ENCODE measurements around the gene STARD7. TPM values are rescaled to one million over a fixed set of nuclear protein-coding genes. Genes with fewer than 3 reads are reported as not detected.

The STARD7 gene
- total and polyA plus RNA-seq, 2 experiments from 2014 or later: 72.2 to 222 TPM

DNA sequence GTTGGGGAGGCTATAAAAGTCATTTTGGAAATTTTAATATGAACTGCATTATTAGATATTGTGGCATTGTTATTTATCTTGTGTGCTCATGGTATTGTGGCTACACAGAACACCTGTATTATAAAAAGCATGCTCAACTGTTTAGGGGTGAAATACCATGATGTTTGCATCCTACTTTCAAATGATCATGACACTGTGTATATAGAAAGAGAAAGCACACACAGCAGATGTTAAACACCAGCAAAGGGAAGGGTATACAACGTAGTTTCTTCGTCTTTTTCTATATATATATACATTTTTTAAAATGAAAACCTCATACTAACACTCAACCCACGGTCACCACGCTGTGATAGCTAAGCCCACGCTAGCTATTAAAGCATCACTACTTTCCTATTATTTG, 27.1 kb downstream of the STARD7 start:
- H3F3A ChIP-seq (replicated peaks; ENCODE audit: low read depth): 0 out of 2 replicates have a peak, but pooled peaks cover 9% of the 10 kb centered on the region
- H4K20me1 ChIP-seq (replicated peaks; ENCODE audit: insufficient read depth): peaks cover 7% of the 10 kb centered on the region; the same call in 1 of the 2 replicates
- no peaks in the 10 kb centered on the region for H3K27me3 ChIP-seq (ENCODE audit: insufficient read depth)
- no peak for TF ChIP-seq JUNB (IDR thresholded peaks at IDR 0.05; ENCODE audit: unreplicated experiment)
- TF ChIP-seq POLR2AphosphoS5 (IDR thresholded peaks at IDR 0.05; ENCODE audit: low read depth): no peak
- TF ChIP-seq, protein P1, sequence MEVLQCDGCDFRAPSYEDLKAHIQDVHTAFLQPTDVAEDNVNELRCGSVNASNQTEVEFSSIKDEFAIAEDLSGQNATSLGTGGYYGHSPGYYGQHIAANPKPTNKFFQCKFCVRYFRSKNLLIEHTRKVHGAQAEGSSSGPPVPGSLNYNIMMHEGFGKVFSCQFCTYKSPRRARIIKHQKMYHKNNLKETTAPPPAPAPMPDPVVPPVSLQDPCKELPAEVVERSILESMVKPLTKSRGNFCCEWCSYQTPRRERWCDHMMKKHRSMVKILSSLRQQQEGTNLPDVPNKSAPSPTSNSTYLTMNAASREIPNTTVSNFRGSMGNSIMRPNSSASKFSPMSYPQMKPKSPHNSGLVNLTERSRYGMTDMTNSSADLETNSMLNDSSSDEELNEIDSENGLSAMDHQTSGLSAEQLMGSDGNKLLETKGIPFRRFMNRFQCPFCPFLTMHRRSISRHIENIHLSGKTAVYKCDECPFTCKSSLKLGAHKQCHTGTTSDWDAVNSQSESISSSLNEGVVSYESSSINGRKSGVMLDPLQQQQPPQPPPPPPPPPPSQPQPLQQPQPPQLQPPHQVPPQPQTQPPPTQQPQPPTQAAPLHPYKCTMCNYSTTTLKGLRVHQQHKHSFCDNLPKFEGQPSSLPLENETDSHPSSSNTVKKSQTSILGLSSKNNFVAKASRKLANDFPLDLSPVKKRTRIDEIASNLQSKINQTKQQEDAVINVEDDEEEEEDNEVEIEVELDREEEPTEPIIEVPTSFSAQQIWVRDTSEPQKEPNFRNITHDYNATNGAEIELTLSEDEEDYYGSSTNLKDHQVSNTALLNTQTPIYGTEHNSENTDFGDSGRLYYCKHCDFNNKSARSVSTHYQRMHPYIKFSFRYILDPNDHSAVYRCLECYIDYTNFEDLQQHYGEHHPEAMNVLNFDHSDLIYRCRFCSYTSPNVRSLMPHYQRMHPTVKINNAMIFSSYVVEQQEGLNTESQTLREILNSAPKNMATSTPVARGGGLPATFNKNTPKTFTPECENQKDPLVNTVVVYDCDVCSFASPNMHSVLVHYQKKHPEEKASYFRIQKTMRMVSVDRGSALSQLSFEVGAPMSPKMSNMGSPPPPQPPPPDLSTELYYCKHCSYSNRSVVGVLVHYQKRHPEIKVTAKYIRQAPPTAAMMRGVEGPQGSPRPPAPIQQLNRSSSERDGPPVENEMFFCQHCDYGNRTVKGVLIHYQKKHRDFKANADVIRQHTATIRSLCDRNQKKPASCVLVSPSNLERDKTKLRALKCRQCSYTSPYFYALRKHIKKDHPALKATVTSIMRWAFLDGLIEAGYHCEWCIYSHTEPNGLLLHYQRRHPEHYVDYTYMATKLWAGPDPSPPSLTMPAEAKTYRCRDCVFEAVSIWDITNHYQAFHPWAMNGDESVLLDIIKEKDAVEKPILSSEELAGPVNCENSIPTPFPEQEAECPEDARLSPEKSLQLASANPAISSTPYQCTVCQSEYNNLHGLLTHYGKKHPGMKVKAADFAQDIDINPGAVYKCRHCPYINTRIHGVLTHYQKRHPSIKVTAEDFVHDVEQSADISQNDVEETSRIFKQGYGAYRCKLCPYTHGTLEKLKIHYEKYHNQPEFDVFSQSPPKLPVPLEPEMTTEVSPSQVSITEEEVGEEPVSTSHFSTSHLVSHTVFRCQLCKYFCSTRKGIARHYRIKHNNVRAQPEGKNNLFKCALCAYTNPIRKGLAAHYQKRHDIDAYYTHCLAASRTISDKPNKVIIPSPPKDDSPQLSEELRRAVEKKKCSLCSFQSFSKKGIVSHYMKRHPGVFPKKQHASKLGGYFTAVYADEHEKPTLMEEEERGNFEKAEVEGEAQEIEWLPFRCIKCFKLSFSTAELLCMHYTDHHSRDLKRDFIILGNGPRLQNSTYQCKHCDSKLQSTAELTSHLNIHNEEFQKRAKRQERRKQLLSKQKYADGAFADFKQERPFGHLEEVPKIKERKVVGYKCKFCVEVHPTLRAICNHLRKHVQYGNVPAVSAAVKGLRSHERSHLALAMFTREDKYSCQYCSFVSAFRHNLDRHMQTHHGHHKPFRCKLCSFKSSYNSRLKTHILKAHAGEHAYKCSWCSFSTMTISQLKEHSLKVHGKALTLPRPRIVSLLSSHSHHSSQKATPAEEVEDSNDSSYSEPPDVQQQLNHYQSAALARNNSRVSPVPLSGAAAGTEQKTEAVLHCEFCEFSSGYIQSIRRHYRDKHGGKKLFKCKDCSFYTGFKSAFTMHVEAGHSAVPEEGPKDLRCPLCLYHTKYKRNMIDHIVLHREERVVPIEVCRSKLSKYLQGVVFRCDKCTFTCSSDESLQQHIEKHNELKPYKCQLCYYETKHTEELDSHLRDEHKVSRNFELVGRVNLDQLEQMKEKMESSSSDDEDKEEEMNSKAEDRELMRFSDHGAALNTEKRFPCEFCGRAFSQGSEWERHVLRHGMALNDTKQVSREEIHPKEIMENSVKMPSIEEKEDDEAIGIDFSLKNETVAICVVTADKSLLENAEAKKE (CRISPR knock-in tag; IDR thresholded peaks at IDR 0.05): no peak
- TF ChIP-seq NANOG (IDR thresholded peaks at IDR 0.05; ENCODE audit: borderline replicate concordance): no peak
- TF ChIP-seq EZH2phosphoT487 (IDR thresholded peaks at IDR 0.05; ENCODE audit: unreplicated experiment): no peak
- TF ChIP-seq, protein P2, sequence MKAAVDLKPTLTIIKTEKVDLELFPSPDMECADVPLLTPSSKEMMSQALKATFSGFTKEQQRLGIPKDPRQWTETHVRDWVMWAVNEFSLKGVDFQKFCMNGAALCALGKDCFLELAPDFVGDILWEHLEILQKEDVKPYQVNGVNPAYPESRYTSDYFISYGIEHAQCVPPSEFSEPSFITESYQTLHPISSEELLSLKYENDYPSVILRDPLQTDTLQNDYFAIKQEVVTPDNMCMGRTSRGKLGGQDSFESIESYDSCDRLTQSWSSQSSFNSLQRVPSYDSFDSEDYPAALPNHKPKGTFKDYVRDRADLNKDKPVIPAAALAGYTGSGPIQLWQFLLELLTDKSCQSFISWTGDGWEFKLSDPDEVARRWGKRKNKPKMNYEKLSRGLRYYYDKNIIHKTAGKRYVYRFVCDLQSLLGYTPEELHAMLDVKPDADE (IDR thresholded peaks at IDR 0.05): no peak
- no peak for TF ChIP-seq CREB1 (CRISPR knock-in tag; IDR thresholded peaks at IDR 0.05; ENCODE audit: low read depth)
- no peak for TF ChIP-seq ZNF114 (CRISPR knock-in tag; IDR thresholded peaks at IDR 0.05)
- no peak for TF ChIP-seq EZH2 (IDR thresholded peaks at IDR 0.05; ENCODE audit: low read depth, unreplicated experiment)
- TF ChIP-seq, protein P3, sequence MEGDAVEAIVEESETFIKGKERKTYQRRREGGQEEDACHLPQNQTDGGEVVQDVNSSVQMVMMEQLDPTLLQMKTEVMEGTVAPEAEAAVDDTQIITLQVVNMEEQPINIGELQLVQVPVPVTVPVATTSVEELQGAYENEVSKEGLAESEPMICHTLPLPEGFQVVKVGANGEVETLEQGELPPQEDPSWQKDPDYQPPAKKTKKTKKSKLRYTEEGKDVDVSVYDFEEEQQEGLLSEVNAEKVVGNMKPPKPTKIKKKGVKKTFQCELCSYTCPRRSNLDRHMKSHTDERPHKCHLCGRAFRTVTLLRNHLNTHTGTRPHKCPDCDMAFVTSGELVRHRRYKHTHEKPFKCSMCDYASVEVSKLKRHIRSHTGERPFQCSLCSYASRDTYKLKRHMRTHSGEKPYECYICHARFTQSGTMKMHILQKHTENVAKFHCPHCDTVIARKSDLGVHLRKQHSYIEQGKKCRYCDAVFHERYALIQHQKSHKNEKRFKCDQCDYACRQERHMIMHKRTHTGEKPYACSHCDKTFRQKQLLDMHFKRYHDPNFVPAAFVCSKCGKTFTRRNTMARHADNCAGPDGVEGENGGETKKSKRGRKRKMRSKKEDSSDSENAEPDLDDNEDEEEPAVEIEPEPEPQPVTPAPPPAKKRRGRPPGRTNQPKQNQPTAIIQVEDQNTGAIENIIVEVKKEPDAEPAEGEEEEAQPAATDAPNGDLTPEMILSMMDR (conservative IDR thresholded peaks at IDR 0.05; ENCODE audit: low read depth in 2 of 2): no peak
- TF ChIP-seq STAT1 (IDR thresholded peaks at IDR 0.05; ENCODE audit: unreplicated experiment): no peak
- no peak for DNase-seq (ENCODE audit: low spot score)
- H3K79me2 ChIP-seq (replicated peaks; ENCODE audit: insufficient read depth): no peaks in the 10 kb centered on the region
- no peak overlapping the region for H2AFZ ChIP-seq
- no peak for ATAC-seq
- no peak overlapping the region for H3K4me3 ChIP-seq
- no peaks in the 10 kb centered on the region for H3K4me1 ChIP-seq (ENCODE audit: insufficient read depth)
- Mint-ChIP-seq H3K9me3 (no peaks in the 10 kb centered on the region), H3K36me3 (ENCODE audit: low read depth) (peaks cover 28% of the 10 kb centered on the region), H3K27me3 (ENCODE audit: insufficient read depth, low read depth, poor library complexity) (peaks cover 5% of the 10 kb centered on the region), H3K4me3 (no peak overlapping the region), H3K4me1 (no peaks in the 10 kb centered on the region), H3K27ac (no peak overlapping the region)
- H3K4me2 ChIP-seq: no peak overlapping the region
- H3K36me3 ChIP-seq (ENCODE audit: insufficient read depth): peaks cover 17% of the 10 kb centered on the region
- no peaks in the 10 kb centered on the region for H3K9me2 ChIP-seq (ENCODE audit: insufficient read depth)
- no peak overlapping the region for H3K27ac ChIP-seq (ENCODE audit: low read depth)
